SU-DHL-6 (cell line): ENCODE results near the gene SELENOO.

Experiments
- H2AFZ ChIP-seq: fragments of 200-600 bp; sonication (generic); 2 replicates; pipeline ENCODE4 v1.6.1; 2014; ENCODE audit warnings: low read depth, mild to moderate bottlenecking, moderate library complexity, mixed read lengths, antibody characterized with exemption, low read length; ENCODE audit not compliant: severe bottlenecking
- H3F3A ChIP-seq: fragments of 200-600 bp; shearing (Covaris generic); 2 replicates; pipeline ENCODE4 v1.6.0; 2016; ENCODE audit warnings: antibody characterized with exemption, mild to moderate bottlenecking; ENCODE audit not compliant: insufficient read depth
- H3K27ac ChIP-seq: fragments of 200-600 bp; sonication (generic); 2 replicates; pipeline ENCODE4 v1.5.1; 2016; ENCODE audit warnings: low read depth, mild to moderate bottlenecking, low read length, moderate library complexity, mixed read lengths
- H3K27me3 ChIP-seq: fragments of 200-600 bp; sonication (generic), shearing (Covaris generic); 2 replicates; pipeline ENCODE4 v1.6.0; 2014; ENCODE audit warnings: mild to moderate bottlenecking, low read length
- H3K36me3 ChIP-seq: fragments of 200-600 bp; sonication (generic); 2 replicates; pipeline ENCODE4 v1.6.1; 2014; ENCODE audit warnings: mild to moderate bottlenecking, low read length, mixed read lengths
- H3K4me2 ChIP-seq: fragments of 300-600, 200-600 bp; shearing (Covaris generic), sonication (generic); 2 replicates; pipeline ENCODE4 v1.6.0; 2014; ENCODE audit warnings: low read length, low read depth, mild to moderate bottlenecking; ENCODE audit not compliant: poor library complexity, severe bottlenecking
- H3K4me3 ChIP-seq: fragments of 200-600 bp; sonication (generic); 2 replicates; pipeline ENCODE4 v1.5.1; 2014; ENCODE audit warnings: antibody characterized with exemption, low read length, mild to moderate bottlenecking, mixed read lengths; ENCODE audit not compliant: insufficient read depth, poor library complexity, severe bottlenecking
- H3K79me2 ChIP-seq: fragments of 200-600 bp; sonication (generic); 2 replicates; pipeline ENCODE4 v1.6.1; 2014; ENCODE audit warnings: mild to moderate bottlenecking, low read length, moderate library complexity; ENCODE audit not compliant: insufficient read depth
- H3K9ac ChIP-seq: fragments of 200-600 bp; sonication (generic); 2 replicates; pipeline ENCODE4 v1.7.0; 2014; ENCODE audit warnings: mild to moderate bottlenecking, low read length
- H3K9me2 ChIP-seq: fragments of 200-600 bp; sonication (generic); replicated peaks from 2 replicates; pipeline ENCODE4 v1.6.1; 2014; ENCODE audit warnings: low read length; ENCODE audit not compliant: insufficient read depth
- H3K9me3 ChIP-seq: fragments of 200-600 bp; sonication (generic); 2 replicates; pipeline ENCODE4 v1.6.1; 2014; ENCODE audit warnings: low read length, mixed read lengths; ENCODE audit not compliant: insufficient read depth
- H4K20me1 ChIP-seq: fragments of 200-600 bp; sonication (generic); 2 replicates; pipeline ENCODE4 v1.6.1; 2014; ENCODE audit warnings: low read depth, mild to moderate bottlenecking, antibody characterized with exemption, low read length, moderate library complexity, mixed read lengths
- EZH2phosphoT487 ChIP-seq: fragments of 200-600 bp; sonication (generic), shearing (Covaris generic); conservative IDR thresholded peaks from 2 replicates; pipeline ENCODE4 v1.6.1; 2018; ENCODE audit warnings: mild to moderate bottlenecking, antibody characterized with exemption, low read length, moderate library complexity, mixed read lengths
- TF ChIP-seq, protein P1 (sequence below): fragments of 200-600 bp; sonication (generic); IDR thresholded peaks from one replicate; pipeline ENCODE4 v1.5.1; 2017; ENCODE audit warnings: antibody characterized with exemption, mild to moderate bottlenecking, low read length, moderate library complexity; ENCODE audit not compliant: insufficient read depth, poor library complexity, severe bottlenecking

The SELENOO gene

DNA sequence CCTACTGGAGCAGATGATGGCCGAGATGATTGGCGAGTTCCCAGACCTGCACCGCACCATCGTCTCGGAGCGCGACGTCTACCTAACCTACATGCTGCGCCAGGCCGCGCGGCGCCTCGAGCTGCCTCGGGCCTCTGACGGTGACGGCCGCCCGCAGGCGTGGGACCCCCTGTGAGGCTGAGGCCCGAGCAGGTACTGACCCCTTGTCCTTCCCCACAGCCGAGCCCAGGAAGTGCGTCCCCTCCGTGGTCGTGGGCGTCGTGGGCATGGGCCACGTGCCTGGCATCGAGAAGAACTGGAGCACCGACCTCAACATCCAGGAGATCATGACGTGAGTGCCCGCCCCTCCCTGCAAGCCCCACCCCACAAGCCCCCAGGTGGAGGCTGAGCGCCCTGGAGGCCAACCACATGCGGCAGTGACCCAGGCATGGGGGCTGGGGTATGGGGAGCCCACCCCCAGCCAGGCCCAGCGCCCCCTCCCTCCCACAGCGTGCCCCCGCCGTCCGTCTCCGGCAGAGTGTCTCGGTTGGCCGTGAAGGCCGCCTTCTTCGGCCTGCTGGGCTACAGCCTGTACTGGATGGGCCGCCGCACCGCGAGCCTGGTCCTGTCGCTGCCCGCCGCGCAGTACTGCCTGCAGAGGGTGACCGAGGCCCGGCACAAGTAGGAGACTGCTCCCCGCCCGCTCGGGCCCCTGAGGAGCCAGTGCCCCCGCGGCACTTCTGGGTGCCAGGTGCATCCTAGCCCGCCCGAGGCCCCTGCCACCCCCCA lies 2.8 kb upstream of the SELENOO start:
- no peak overlapping the region for H3K4me3 ChIP-seq
- H3K9ac ChIP-seq: no peak overlapping the region
- H3K4me2 ChIP-seq: no peak overlapping the region
- no peaks in the 10 kb centered on the region for H3K9me2 ChIP-seq
- H3K79me2 ChIP-seq: peaks cover 30% of the 10 kb centered on the region
- H3K27ac ChIP-seq: no peak overlapping the region
- no peaks in the 10 kb centered on the region for H3K9me3 ChIP-seq
- TF ChIP-seq EZH2phosphoT487: no peak
- TF ChIP-seq, protein P1, sequence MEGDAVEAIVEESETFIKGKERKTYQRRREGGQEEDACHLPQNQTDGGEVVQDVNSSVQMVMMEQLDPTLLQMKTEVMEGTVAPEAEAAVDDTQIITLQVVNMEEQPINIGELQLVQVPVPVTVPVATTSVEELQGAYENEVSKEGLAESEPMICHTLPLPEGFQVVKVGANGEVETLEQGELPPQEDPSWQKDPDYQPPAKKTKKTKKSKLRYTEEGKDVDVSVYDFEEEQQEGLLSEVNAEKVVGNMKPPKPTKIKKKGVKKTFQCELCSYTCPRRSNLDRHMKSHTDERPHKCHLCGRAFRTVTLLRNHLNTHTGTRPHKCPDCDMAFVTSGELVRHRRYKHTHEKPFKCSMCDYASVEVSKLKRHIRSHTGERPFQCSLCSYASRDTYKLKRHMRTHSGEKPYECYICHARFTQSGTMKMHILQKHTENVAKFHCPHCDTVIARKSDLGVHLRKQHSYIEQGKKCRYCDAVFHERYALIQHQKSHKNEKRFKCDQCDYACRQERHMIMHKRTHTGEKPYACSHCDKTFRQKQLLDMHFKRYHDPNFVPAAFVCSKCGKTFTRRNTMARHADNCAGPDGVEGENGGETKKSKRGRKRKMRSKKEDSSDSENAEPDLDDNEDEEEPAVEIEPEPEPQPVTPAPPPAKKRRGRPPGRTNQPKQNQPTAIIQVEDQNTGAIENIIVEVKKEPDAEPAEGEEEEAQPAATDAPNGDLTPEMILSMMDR: no peak
- peaks cover 28% of the 10 kb centered on the region for H3F3A ChIP-seq
- H4K20me1 ChIP-seq: no peaks in the 10 kb centered on the region
- no peak overlapping the region for H2AFZ ChIP-seq
- H3K36me3 ChIP-seq: peaks cover 2% of the 10 kb centered on the region; the same call in 1 of the 2 replicates
- H3K27me3 ChIP-seq: no peaks in the 10 kb centered on the region

DNA sequence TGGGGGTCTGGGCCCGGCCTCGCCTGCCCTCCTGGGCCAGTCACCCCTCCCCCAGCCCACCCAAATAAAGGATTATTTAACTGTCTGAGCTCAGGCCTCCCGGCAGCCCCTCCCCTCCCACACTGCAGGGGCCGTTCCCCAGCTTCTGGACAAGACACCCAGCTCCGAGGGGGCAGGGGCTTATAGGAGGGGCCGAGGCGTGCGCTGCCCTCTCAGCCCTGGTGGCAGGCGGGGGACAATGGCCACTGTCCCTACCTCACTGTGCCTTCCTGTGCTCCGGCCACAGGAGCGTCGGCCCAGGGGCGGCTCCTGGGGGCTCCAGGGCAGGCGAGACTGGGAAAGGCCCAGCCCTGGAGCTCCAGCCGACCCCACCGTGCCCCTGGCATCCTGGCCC lies 2.2 kb upstream of the SELENOO start:
- Histone ChIP-seq H3K4me3 (no peak overlapping the region), H3K9me2 (no peaks in the 10 kb centered on the region), H3K27me3 (no peaks in the 10 kb centered on the region), H3F3A (peaks cover 23% of the 10 kb centered on the region), H3K9ac (no peak overlapping the region), H2AFZ (no peak overlapping the region), H3K79me2 (peaks cover 30% of the 10 kb centered on the region), H3K27ac (peak overlapping the region; percentile 81), H3K9me3 (no peaks in the 10 kb centered on the region), H3K36me3 (peaks cover 8% of the 10 kb centered on the region; the same call in 1 of the 2 replicates), H3K4me2 (no peak overlapping the region), H4K20me1 (no peaks in the 10 kb centered on the region)
- TF ChIP-seq, protein P1: no peak
- no peak for TF ChIP-seq EZH2phosphoT487

DNA sequence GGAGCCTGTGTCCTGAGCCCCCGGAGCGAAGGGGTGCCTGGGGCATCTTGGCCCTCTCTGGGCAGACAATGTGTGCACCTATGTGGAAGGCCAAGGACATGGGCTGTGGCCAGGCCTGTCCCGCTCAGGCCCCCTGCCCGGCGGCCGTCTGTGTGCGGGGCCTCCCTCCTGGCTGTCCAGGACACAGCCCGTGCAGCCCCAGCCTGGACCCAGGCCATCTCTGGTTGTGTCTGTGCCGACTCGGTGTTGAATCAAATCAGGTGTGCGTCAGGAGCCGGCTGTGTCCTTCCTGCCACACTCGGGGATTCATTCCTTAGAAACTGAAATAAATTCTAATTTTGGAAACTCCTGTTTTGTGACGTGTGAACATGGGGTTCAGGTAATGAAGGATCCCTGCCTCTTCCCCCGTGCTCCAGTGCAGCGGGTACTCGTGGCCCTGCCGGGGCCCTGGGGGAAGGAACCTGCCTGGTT lies 1.5 kb upstream of the SELENOO start:
- Histone ChIP-seq H2AFZ (no peak overlapping the region), H3K79me2 (peaks cover 30% of the 10 kb centered on the region), H3K36me3 (peaks cover 12% of the 10 kb centered on the region; the same call in 1 of the 2 replicates), H3K27ac (peak overlapping the region; percentile 81), H3F3A (peaks cover 23% of the 10 kb centered on the region), H4K20me1 (no peaks in the 10 kb centered on the region), H3K9ac (peak overlapping the region; percentile 95), H3K27me3 (no peaks in the 10 kb centered on the region), H3K4me2 (peak overlapping the region; percentile 88), H3K9me2 (no peaks in the 10 kb centered on the region), H3K4me3 (peak overlapping the region; percentile 66), H3K9me3 (no peaks in the 10 kb centered on the region)
- no peak for TF ChIP-seq EZH2phosphoT487
- TF ChIP-seq, protein P1: no peak
